ENCODE data around the gene CYB5D1. TPM values are rescaled to one million over a fixed set of nuclear protein-coding genes. Genes with fewer than 3 reads are reported as not detected.

Gene CYB5D1
- total RNA-seq, 4 donors from 2014 or later, result 7.0 to 14.1 (median 9.1) TPM

- 71 to 76% methylated on average over 7 of the region's 7 CpGs for WGBS, 2 donors
- intact Hi-C loops (cut with DNase I; ENCODE audit: low total_unique reads), result no loop called here
- TF ChIP-seq POLR2A (IDR thresholded peaks at IDR 0.05), result no peak
- TF ChIP-seq, protein P1, sequence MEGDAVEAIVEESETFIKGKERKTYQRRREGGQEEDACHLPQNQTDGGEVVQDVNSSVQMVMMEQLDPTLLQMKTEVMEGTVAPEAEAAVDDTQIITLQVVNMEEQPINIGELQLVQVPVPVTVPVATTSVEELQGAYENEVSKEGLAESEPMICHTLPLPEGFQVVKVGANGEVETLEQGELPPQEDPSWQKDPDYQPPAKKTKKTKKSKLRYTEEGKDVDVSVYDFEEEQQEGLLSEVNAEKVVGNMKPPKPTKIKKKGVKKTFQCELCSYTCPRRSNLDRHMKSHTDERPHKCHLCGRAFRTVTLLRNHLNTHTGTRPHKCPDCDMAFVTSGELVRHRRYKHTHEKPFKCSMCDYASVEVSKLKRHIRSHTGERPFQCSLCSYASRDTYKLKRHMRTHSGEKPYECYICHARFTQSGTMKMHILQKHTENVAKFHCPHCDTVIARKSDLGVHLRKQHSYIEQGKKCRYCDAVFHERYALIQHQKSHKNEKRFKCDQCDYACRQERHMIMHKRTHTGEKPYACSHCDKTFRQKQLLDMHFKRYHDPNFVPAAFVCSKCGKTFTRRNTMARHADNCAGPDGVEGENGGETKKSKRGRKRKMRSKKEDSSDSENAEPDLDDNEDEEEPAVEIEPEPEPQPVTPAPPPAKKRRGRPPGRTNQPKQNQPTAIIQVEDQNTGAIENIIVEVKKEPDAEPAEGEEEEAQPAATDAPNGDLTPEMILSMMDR (IDR thresholded peaks at IDR 0.05), result no peak
- DNase-seq (ENCODE audit: low spot score in 2 of 2), result no peak
- no peak overlapping the region for H3K4me3 ChIP-seq (ENCODE audit: low read depth, poor library complexity, severe bottlenecking)
Measured at GRCh38 chr17:7831233-7831632, 26.6 kb upstream of the CYB5D1 start.

- intact Hi-C loops (cut with DNase I; ENCODE audit: low total_unique reads), result no loop called here
- peak in 1 of 2 donors; percentile 81 for DNase-seq (ENCODE audit: low spot score in 2 of 2)
- H3K4me3 ChIP-seq (ENCODE audit: low read depth, poor library complexity, severe bottlenecking), result no peak overlapping the region
- TF ChIP-seq, protein P1 (IDR thresholded peaks at IDR 0.05), result no peak
- TF ChIP-seq POLR2A (IDR thresholded peaks at IDR 0.05), result no peak
- 85 to 92% methylated on average over 10 of the region's 10 CpGs for WGBS, 2 donors
Measured at GRCh38 chr17:7832431-7832830, 25.4 kb upstream of the CYB5D1 start.

DNA sequence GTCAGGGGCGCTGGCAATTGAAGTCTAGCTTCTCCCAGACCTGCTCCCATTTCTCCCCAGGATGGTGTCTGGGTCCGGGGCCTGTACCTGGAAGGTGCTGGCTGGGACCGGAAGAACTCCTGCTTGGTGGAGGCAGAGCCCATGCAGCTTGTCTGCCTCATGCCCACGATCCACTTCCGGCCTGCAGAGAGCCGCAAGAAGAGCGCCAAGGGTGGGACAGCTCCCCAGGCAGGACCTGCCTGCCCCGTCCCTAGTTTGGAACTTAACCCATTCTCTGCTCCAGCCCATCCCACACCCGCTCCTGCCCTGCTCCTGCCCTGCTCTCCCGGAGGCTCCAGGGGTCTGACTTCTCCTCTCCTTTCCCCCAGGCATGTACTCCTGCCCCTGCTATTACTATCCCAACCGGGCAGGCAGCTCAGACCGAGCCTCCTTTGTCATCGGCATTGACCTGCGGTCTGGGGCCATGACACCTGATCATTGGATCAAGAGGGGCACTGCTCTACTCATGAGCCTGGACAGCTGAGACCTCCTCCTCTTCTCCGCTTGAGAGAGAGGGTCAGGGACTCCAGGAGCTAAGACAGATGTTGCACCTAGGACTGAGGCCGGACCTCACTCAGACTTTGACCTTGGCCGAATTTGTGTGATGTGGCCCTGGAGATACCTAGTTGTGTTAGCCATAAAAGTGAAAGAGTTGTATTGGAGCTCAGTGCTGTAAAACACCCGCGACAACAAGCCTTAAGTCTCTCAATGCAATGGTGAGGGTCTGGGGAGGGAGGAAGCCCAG lies 24.6 kb upstream of the CYB5D1 start:
- TF ChIP-seq POLR2A (IDR thresholded peaks at IDR 0.05), result no peak
- TF ChIP-seq, protein P1 (IDR thresholded peaks at IDR 0.05), result no peak
- no peak overlapping the region for H3K4me3 ChIP-seq (ENCODE audit: low read depth, poor library complexity, severe bottlenecking)
- 34 to 40% methylated on average over 19 of the region's 19 CpGs for WGBS, 2 donors
- DNase-seq (ENCODE audit: low spot score in 2 of 2), result peak in 1 of 2 donors; percentile 85
- intact Hi-C loops (cut with DNase I; ENCODE audit: low total_unique reads), result no loop called here

GRCh38 chr17:7833795-7834541 lies 23.8 kb upstream of the CYB5D1 start, which contains the start of gene KDM6B:
KDM6B (plus strand) TSS chr17:7834217; CDS start chr17:7845555, 11,338 bp downstream.
- peak within 1 kb of the TSS; percentile 77 for H3K4me3 ChIP-seq (ENCODE audit: low read depth, poor library complexity, severe bottlenecking)
- WGBS, 2 donors, result 0 to 1% methylated on average over 45 of the region's 49 CpGs
- intact Hi-C loops (cut with DNase I; ENCODE audit: low total_unique reads), result no loop called here
- peak; percentile 94 to 99 for DNase-seq (ENCODE audit: low spot score in 2 of 2)
- TF ChIP-seq POLR2A (IDR thresholded peaks at IDR 0.05), result no peak
- TF ChIP-seq, protein P1 (IDR thresholded peaks at IDR 0.05), result no peak

- H3K4me3 ChIP-seq (ENCODE audit: low read depth, poor library complexity, severe bottlenecking), result peak overlapping the region; percentile 77
- no peak for TF ChIP-seq POLR2A (IDR thresholded peaks at IDR 0.05)
- TF ChIP-seq, protein P1 (IDR thresholded peaks at IDR 0.05), result peak in 1 of 3 donors; percentile 84
- WGBS, 2 donors, result 0 to 1% methylated on average over 12 to 13 of the region's 20 CpGs
- intact Hi-C loops (cut with DNase I; ENCODE audit: low total_unique reads), result no loop called here
- peak in 1 of 2 donors; percentile 94 for DNase-seq (ENCODE audit: low spot score in 2 of 2)
Measured at GRCh38 chr17:7834542-7834956, 23.3 kb upstream of the CYB5D1 start.
